OCI-LY1 (cell line): ENCODE data around the gene SORBS1.

ENCODE experiments used
- H2AFZ ChIP-seq: fragments of 200-600 bp; sonication (generic), shearing (Covaris generic); 2 replicates; pipeline ENCODE4 v1.6.0; 2014; ENCODE audit warnings: antibody characterized with exemption, mild to moderate bottlenecking, low read length
- H3F3A ChIP-seq: fragments of 200-600 bp; sonication (generic), shearing (Covaris generic); 2 replicates; pipeline ENCODE4 v1.6.0; 2014; ENCODE audit warnings: mild to moderate bottlenecking, antibody characterized with exemption, low read length, moderate library complexity; ENCODE audit not compliant: insufficient read depth
- H3K27ac ChIP-seq: fragments of 200-600 bp; sonication (generic); 2 replicates; pipeline ENCODE4 v1.5.1; 2014; ENCODE audit warnings: low read length, mixed run types, mild to moderate bottlenecking, low read depth; ENCODE audit not compliant: poor library complexity, severe bottlenecking
- H3K27me3 ChIP-seq: fragments of 200-600 bp; sonication (generic); 2 replicates; pipeline ENCODE4 v1.6.0; 2014; ENCODE audit warnings: antibody characterized with exemption, mild to moderate bottlenecking, low read length, moderate library complexity; ENCODE audit not compliant: insufficient read depth
- H3K36me3 ChIP-seq: fragments of 200-600 bp; sonication (generic); 2 replicates; pipeline ENCODE4 v1.6.1; 2014; ENCODE audit warnings: mild to moderate bottlenecking, antibody characterized with exemption, low read length, moderate library complexity, mixed read lengths; ENCODE audit not compliant: insufficient read depth
- H3K4me1 ChIP-seq: fragments of 200-600 bp; sonication (generic); 2 replicates; pipeline ENCODE4 v1.5.1; 2014; ENCODE audit warnings: mild to moderate bottlenecking, low read length, moderate library complexity; ENCODE audit not compliant: insufficient read depth, severe bottlenecking
- H3K4me2 ChIP-seq: fragments of 200-600 bp; sonication (generic), shearing (Covaris generic); 2 replicates; pipeline ENCODE4 v1.6.1; 2014; ENCODE audit warnings: low read length
- H3K4me3 ChIP-seq: fragments of 200-600 bp; sonication (generic); 2 replicates; pipeline ENCODE4 v1.5.1; 2014; ENCODE audit warnings: low read length, low read depth, mild to moderate bottlenecking, mixed read lengths; ENCODE audit not compliant: poor library complexity, severe bottlenecking
- H3K79me2 ChIP-seq: fragments of 200-600 bp; shearing (Covaris generic); 2 replicates; pipeline ENCODE4 v1.6.1; 2016; ENCODE audit warnings: mixed run types, low read length, mixed read lengths; ENCODE audit not compliant: insufficient read depth
- H3K9ac ChIP-seq: fragments of 200-600 bp; sonication (generic), shearing (Covaris generic); 2 replicates; pipeline ENCODE4 v1.6.1; 2014; ENCODE audit warnings: mild to moderate bottlenecking, low read length, mixed read lengths
- H3K9me2 ChIP-seq: fragments of 200-600 bp; sonication (generic), shearing (Covaris generic); 2 replicates; pipeline ENCODE4 v1.6.1; 2014; ENCODE audit warnings: low read depth, mild to moderate bottlenecking, low read length, mixed read lengths
- H3K9me3 ChIP-seq: fragments of 200-600 bp; shearing (Covaris generic); 2 replicates; pipeline ENCODE4 v1.6.1; 2014; ENCODE audit warnings: low read length, mixed read lengths
- H4K20me1 ChIP-seq: fragments of 200-600 bp; sonication (generic), shearing (Covaris generic); 2 replicates; pipeline ENCODE4 v1.6.0; 2016; ENCODE audit warnings: mild to moderate bottlenecking, low read length; ENCODE audit not compliant: insufficient read depth
- CTCF ChIP-seq: fragments of 200-600 bp; sonication (generic), shearing (Covaris generic); IDR thresholded peaks from 2 replicates; pipeline ENCODE4 v1.5.1; 2017; ENCODE audit warnings: mild to moderate bottlenecking, antibody characterized with exemption, low read length, moderate library complexity, mixed read lengths
- EZH2 ChIP-seq: fragments of 200-600 bp; sonication (generic), shearing (Covaris generic); IDR thresholded peaks from 2 replicates; pipeline ENCODE4 v1.8.0; 2017; ENCODE audit warnings: borderline replicate concordance, mixed run types, mild to moderate bottlenecking, antibody characterized with exemption, low read length, moderate library complexity, mixed read lengths

Gene SORBS1

GRCh38 chr10:95281206-95281605, 280.0 kb downstream of the SORBS1 start:
- Histone ChIP-seq H3K9me3 (no peaks in the 10 kb centered on the region), H2AFZ (no peak overlapping the region), H3K27me3 (no peaks in the 10 kb centered on the region), H3K27ac (no peak overlapping the region), H4K20me1 (no peaks in the 10 kb centered on the region), H3K36me3 (no peaks in the 10 kb centered on the region), H3F3A (no peaks in the 10 kb centered on the region), H3K9me2 (no peaks in the 10 kb centered on the region), H3K4me1 (no peaks in the 10 kb centered on the region), H3K4me2 (no peak overlapping the region), H3K9ac (no peak overlapping the region), H3K4me3 (no peak overlapping the region), H3K79me2 (no peaks in the 10 kb centered on the region)
- no peak for TF ChIP-seq CTCF
- TF ChIP-seq EZH2 = no peak

GRCh38 chr10:95280637-95281036, 280.5 kb downstream of the SORBS1 start:
- no peak for TF ChIP-seq CTCF
- TF ChIP-seq EZH2 = no peak

GRCh38 chr10:95279042-95279820, 281.9 kb downstream of the SORBS1 start:
- Histone ChIP-seq H3K27ac (no peak overlapping the region), H3K4me1 (no peaks in the 10 kb centered on the region), H3K27me3 (no peaks in the 10 kb centered on the region), H2AFZ (no peak overlapping the region), H3K9me2 (no peaks in the 10 kb centered on the region), H3K9me3 (no peaks in the 10 kb centered on the region), H3K79me2 (no peaks in the 10 kb centered on the region), H3K9ac (no peak overlapping the region), H3K36me3 (no peaks in the 10 kb centered on the region), H4K20me1 (no peaks in the 10 kb centered on the region), H3K4me2 (no peak overlapping the region), H3K4me3 (no peak overlapping the region), H3F3A (no peaks in the 10 kb centered on the region)
- TF ChIP-seq EZH2 (no peak), CTCF (no peak)

More at GRCh38 chr10:95280637-95281036, 280.5 kb downstream of the SORBS1 start:
- Histone ChIP-seq H3K79me2 (no peaks in the 10 kb centered on the region), H3F3A (no peaks in the 10 kb centered on the region), H3K4me1 (no peaks in the 10 kb centered on the region), H3K27ac (no peak overlapping the region), H3K9me2 (no peaks in the 10 kb centered on the region), H2AFZ (no peak overlapping the region), H3K4me3 (no peak overlapping the region), H3K4me2 (no peak overlapping the region), H3K9me3 (no peaks in the 10 kb centered on the region), H3K9ac (no peak overlapping the region), H3K36me3 (no peaks in the 10 kb centered on the region), H3K27me3 (no peaks in the 10 kb centered on the region), H4K20me1 (no peaks in the 10 kb centered on the region)
